Left lobe of liver (tissue), 2 donors: Measurements from ENCODE around the gene KRTAP10-12. TPM values are rescaled to one million over a fixed set of nuclear protein-coding genes. Genes with fewer than 3 reads are reported as not detected.

Source experiments
- ATAC-seq: fragments of 200-7000 bp; cut with Tn5 transposase; one replicate; pipeline ENCODE4 v1.9.1; 2020; ENCODE audit warnings: mild to moderate bottlenecking, moderate library complexity
- DNase-seq: peaks from one replicate; pipeline ENCODE4 v3.0.0-alpha.2; 2020; ENCODE audit warnings: low spot score
- total RNA-seq: library from RNA; stranded (reverse); gene quantifications from one replicate; pipeline ENCODE4 v1.2.1, GENCODE V29; 2021
- donor health status: DM: no; HTN: no; CAD: no; lungs with moderate emphysema.
- donor health status: DM: no; HTN: yes; CAD: no.

The KRTAP10-12 gene
- total RNA-seq, 1 donor from 2014 or later, result not detected

- no peak for DNase-seq
- ATAC-seq, result no peak
These were observed 1.1 kb downstream of the KRTAP10-12 start for GRCh38 chr21:44697811-44698734.

GRCh38 chr21:44699502-44700001 is 2.6 kb downstream of the KRTAP10-12 start:
- DNase-seq (no peak), ATAC-seq (no peak)

- DNase-seq, result peak; percentile 15
- ATAC-seq, result no peak
These were observed 3.4 kb downstream of the KRTAP10-12 start for GRCh38 chr21:44700101-44701022.

GRCh38 chr21:44701023-44701400 is 4.0 kb downstream of the KRTAP10-12 start:
- ATAC-seq (no peak), DNase-seq (no peak)

DNA sequence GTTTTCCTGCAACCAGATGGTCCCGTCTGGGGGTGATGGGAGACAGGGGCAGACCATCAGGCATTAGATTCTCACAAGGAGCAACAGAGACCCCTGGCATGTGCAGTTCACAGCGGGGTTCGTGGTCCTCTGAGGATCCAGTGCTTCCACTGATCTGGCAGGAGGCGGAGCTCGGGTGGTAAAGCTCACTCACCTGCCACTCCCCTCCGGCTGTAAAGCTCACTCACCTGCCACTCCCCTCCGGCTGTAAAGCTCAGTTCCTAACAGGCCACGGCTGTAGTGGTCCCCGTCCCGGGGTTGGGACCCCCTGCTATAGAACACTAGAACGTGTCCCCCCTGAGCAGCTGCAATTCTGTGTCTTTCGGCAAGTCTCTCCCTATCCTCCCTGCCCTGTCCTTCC is 4.6 kb downstream of the KRTAP10-12 start:
- ATAC-seq (no peak), DNase-seq (no peak)

- ATAC-seq (no peak), DNase-seq (no peak)
These were observed 5.4 kb downstream of the KRTAP10-12 start for GRCh38 chr21:44702111-44702972.

- DNase-seq, result no peak
- no peak for ATAC-seq
These were observed 6.2 kb downstream of the KRTAP10-12 start for GRCh38 chr21:44702973-44703730.

GRCh38 chr21:44703731-44704635 is 7.0 kb downstream of the KRTAP10-12 start:
- DNase-seq (peak; percentile 28), ATAC-seq (no peak)

GRCh38 chr21:44704636-44705001 is 7.6 kb downstream of the KRTAP10-12 start:
- DNase-seq (peak; percentile 30), ATAC-seq (no peak)

DNA sequence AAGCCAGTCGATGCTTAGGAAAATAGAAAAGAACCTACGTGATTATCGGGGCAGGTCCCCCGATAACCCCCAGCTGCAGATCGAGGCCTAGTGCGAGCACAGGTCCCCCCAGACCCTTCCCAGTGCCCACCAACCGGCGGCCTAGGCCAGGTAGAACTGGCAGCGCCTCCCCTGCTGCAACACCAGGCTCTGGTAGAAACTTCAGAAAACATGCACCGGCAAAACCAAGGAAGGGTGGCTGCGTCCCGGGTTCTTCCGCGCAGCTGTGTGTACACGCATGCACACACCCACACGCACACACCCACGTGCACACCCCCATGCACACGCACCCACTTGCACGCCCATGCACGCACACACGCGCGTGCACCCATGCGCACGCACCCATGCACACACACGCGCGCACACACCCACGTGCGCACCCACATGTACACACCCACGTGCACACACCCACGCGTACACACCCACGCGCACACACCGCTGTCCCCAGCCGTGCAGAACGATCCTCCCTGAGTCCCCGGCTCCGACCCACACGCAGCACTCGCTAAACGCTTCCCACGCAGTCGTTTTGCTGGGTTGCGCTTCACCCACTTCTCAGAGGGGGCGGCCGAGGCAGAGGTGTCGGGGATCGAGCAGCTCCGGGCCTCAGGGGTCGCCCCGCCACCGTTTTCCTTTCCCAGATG is 9.2 kb downstream of the KRTAP10-12 start:
- DNase-seq (peak; percentile 37), ATAC-seq (no peak)

- DNase-seq, result peak; percentile 35
- no peak for ATAC-seq
These were observed 10.0 kb downstream of the KRTAP10-12 start for GRCh38 chr21:44706706-44707581.

DNA sequence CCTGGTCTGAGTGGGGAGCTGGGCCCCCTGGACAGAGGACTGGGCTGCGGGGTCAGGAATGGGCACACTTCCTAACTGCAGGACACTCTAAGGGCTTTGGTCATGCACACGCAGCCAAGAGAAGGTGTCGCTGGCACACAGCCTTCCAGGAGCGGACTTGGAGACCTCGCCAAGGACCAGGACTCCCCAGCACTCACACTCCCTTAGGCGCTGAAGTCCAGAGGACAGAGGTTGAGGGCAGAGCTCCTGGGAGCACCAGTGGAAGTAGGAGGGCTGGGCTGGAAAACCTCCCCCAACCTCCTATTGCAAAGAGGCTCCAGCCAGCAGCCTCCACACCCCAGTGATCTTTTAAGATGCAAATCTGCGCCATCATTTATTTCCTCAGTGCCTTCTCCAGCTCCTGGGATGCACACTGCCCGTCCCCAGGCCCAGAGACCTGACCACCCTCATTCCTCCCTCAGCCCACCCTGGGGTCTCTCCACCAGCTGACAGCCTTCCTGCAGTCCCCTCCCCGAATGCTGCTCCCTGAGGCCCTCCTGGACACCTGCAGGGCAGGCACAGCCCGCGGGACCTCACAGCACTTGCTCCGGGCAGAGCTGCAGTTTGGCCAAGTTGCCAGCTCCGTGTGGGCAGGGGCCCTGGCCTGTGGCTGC is 11.4 kb downstream of the KRTAP10-12 start:
- DNase-seq (no peak), ATAC-seq (no peak)

DNA sequence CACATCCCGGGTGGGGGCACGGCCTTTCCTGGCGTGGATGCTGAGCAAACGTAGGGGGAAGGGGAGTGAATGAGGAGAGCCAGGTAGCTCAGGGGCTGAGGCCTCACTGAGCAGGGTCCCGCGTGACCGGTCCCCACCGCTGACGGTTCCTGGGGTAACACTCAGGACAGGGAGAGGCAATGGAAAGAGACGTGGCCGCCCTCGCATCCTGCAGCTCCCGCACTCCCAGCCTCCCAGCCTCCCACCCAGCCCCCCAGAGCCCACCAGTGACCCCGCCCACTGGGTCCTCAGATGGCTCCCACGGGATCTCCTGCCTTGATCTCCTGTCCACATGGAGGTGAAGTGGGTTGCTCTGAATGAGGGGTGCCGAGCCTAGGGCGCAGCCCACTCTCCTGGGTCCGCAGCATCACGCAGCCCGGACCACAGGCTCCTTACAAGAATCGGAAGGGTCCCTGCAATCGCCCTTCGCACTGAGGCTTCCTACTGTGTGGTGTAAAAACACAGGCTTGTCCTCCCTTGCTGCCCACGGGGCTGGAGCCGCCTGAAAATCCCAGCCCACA is 12.0 kb downstream of the KRTAP10-12 start:
- ATAC-seq, result no peak
- peak; percentile 35 for DNase-seq

DNA sequence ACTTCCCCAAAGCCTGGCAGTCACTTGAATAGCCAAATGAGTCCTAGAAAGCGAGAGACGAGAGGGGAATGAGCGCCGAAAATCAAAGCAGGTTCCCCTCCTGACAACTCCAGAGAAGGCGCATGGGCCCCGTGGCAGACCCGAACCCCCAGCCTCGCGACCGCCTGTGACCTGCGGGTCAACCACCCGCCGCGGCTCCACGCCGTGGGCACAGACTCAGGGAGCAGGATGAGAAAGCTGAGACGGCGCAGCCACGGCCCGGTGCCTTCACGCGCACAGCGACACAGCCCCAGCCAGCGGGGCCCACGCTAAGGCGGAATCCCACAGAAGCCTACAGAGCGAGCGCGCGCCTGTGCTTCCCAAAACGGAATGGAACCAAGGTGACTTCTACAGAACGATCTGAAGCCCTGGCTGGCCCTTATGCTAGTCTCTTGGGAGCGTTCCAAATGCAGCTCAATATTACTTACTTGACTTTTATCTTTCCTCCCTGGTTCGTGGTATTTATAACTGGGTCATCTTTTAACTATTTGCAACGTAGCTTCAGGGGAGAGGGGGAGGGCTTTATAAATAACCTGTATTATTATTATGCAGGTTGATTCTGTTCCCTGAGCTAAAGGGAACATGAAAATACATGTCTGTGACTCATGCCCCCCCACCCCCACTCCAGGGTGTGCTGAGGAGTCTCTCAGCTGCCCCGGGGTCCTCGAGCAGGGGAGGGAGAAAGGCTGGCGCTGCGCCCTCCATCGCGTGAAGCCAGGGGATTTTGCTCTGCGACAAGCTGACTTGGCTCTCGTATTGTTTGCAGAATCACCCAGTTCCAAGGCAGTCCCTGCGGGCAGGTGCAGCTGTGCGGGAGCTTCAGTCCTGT is 12.7 kb downstream of the KRTAP10-12 start:
- peak; percentile 30 for ATAC-seq
- peak; percentile 38 for DNase-seq

DNA sequence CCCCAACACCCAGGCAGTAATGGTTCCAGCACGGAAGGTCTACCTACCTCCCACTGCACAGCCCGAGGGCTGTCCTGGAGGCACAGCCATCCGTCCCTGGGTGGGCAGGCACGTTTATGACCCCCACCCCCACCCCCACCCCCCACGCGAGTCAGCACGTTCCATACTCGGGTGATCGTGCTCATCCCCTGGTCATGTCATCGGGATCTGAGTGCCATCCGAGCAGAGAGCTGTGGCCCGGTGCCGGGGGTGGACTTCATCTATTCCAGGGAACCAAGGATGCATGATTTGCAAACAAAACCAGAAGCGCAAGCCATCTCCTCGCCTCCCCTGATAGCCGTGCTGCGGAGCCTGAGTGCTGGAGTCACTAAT is 13.3 kb downstream of the KRTAP10-12 start:
- ATAC-seq (no peak), DNase-seq (peak; percentile 15)
